GM12801 (cell line): ENCODE data around the gene DNAH6.

Experiments
- CTCF ChIP-seq: IDR thresholded peaks from one replicate; pipeline ENCODE4 v1.5.1; 2011; ENCODE audit warnings: control low read depth; ENCODE audit not compliant: insufficient read length; ENCODE audit errors: extremely low read depth

Gene DNAH6

GRCh38 chr2:84851876-84852275, 335.6 kb downstream of the DNAH6 start:
- no peak for TF ChIP-seq CTCF

- TF ChIP-seq CTCF: no peak
Observed at GRCh38 chr2:84854850-84855249, 338.6 kb downstream of the DNAH6 start.

GRCh38 chr2:84855731-84856130, 339.4 kb downstream of the DNAH6 start:
- TF ChIP-seq CTCF: no peak

GRCh38 chr2:84856787-84857186, 340.5 kb downstream of the DNAH6 start:
- TF ChIP-seq CTCF: no peak

GRCh38 chr2:84857566-84857965, 341.3 kb downstream of the DNAH6 start:
- TF ChIP-seq CTCF: no peak

GRCh38 chr2:84858123-84858522, 341.8 kb downstream of the DNAH6 start:
- TF ChIP-seq CTCF: no peak

- no peak for TF ChIP-seq CTCF
Observed at GRCh38 chr2:84858937-84859336, 342.6 kb downstream of the DNAH6 start.

GRCh38 chr2:84861539-84861938, 345.2 kb downstream of the DNAH6 start:
- TF ChIP-seq CTCF: no peak
